WTC11 (cell line): ENCODE results near the gene CDY1B. TPM values are rescaled to one million over a fixed set of nuclear protein-coding genes. Genes with fewer than 3 reads are reported as not detected.
"Not testable (repeated sequence)": the region's sequence is repeated elsewhere in the genome, so short reads cannot be mapped to it uniquely, and the experiment has no call there.

Experiments
- ATAC-seq: fragments of 200-7000 bp; cut with Tn5 transposase; 2 replicates; pipeline ENCODE4 v1.10.0; 2021; ENCODE audit warnings: mild to moderate bottlenecking, moderate library complexity
- Bru-seq: library from RNA; stranded (reverse); fragments of 400-500 nt; gene quantifications from one replicate; lab custom pipeline; 2021; lab: Mats Ljungman, UMichigan
- CTCF ChIA-PET: fragments of 300-600 bp; sonication (Branson Sonifier 250); formaldehyde crosslinking; loops from one replicate; lab custom pipeline; 2021; ENCODE audit warnings: antibody characterized with exemption; lab: Charles Lee
- POLR2A ChIA-PET: fragments of 350-600 bp; sonication (Branson Sonifier 250); formaldehyde crosslinking; loops from one replicate; lab custom pipeline; 2021; ENCODE audit warnings: antibody characterized with exemption; lab: Charles Lee
- DNase-seq: peaks from one replicate; pipeline ENCODE4 v3.0.0; 2021; ENCODE audit warnings: low spot score
- H3K27ac Mint-ChIP-seq: 2 replicates; pipeline ENCODE4 v1.8.0; 2021; ENCODE audit warnings: mixed read lengths
- H3K27me3 Mint-ChIP-seq: 2 replicates; pipeline ENCODE4 v1.8.0; 2021; ENCODE audit warnings: low read depth, mild to moderate bottlenecking, moderate library complexity, mixed read lengths
- H3K36me3 Mint-ChIP-seq: 2 replicates; pipeline ENCODE4 v1.8.0; 2021; ENCODE audit warnings: mixed read lengths
- H3K4me1 Mint-ChIP-seq: 2 replicates; pipeline ENCODE4 v1.8.0; 2022; ENCODE audit warnings: mixed read lengths
- H3K4me3 Mint-ChIP-seq: 2 replicates; pipeline ENCODE4 v1.8.0; 2021; ENCODE audit warnings: mild to moderate bottlenecking, moderate library complexity, mixed read lengths
- H3K9me3 Mint-ChIP-seq: 2 replicates; pipeline ENCODE4 v1.8.0; 2021; ENCODE audit warnings: mixed read lengths
- long read RNA-seq, 3 experiments: library from RNA in 1 of 3; library from capped mRNA in 1 of 3; library from polyadenylated mRNA in 1 of 3; unstranded in 2 of 3; stranded (forward) in 1 of 3; transcript quantifications; one replicate each; pipeline ENCODE4 v2.0.0, GENCODE V29; 2021
- total RNA-seq: library from RNA; stranded (reverse); gene quantifications from 3 replicates; pipeline ENCODE4 v1.2.3, GENCODE V29; 2021

CDY1B gene, protein sequence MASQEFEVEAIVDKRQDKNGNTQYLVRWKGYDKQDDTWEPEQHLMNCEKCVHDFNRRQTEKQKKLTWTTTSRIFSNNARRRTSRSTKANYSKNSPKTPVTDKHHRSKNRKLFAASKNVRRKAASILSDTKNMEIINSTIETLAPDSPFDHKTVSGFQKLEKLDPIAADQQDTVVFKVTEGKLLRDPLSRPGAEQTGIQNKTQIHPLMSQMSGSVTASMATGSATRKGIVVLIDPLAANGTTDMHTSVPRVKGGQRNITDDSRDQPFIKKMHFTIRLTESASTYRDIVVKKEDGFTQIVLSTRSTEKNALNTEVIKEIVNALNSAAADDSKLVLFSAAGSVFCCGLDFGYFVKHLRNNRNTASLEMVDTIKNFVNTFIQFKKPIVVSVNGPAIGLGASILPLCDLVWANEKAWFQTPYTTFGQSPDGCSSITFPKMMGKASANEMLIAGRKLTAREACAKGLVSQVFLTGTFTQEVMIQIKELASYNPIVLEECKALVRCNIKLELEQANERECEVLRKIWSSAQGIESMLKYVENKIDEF
- not detected in 3 replicates for total RNA-seq
- not detected for Bru-seq, nascent RNA
- long read RNA-seq, experiment 1 = 0 reads
- long read RNA-seq, experiment 2 = 0 reads
- long read RNA-seq, experiment 3 = 0 reads

DNA sequence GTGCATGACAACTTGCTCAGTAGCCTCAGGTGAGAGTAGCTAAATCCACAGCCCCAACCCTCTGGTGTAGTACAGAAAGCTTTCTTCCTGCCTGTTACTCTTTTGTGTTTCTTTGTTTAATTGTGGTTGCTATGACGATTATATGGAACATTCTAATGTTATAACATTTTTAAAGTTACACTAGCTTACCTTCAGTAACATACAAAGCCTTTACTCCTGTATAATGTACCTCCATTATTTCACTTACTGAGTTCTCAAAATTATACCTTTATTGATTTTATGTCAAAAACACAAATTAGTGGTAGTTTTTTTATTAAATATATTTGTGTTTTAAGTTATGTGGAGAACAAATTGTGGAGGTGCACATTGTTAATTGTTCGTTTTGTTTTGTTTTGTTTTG is at the start of gene CDY1B:
CDY1B (minus strand) TSS at position 101 of the 400 bp plus-strand sequence. CDS start 331 bp downstream, outside the sequence.
- POLR2A ChIA-PET, CTCF ChIA-PET: not testable (repeated sequence)

DNA sequence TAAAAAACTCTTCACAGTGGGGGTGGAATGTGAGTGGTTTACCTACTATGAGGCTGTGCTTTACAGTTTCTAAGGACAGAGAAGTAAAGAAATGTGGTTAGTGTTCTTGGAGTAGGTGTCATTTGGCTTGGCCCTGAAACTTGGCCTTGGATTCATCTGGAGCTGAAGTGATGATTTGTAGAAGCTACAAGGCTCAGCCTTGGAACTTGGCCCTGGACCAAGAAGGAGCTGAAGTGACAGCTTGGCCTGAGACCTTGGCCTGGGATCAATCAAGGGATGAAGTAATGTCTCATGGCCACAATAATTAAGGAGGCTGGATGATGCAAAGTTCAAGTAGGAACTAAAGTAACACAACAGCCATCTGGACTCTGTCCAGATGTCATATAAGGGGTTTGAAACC is 1.7 kb upstream of the CDY1B start:
- not testable (repeated sequence) for H3K27ac Mint-ChIP-seq

More for the DNA sequence above, at the start of gene CDY1B:
- not testable (repeated sequence) for H3K4me3 Mint-ChIP-seq, H3K27ac Mint-ChIP-seq, ATAC-seq, H3K4me1 Mint-ChIP-seq, H3K27me3 Mint-ChIP-seq, H3K9me3 Mint-ChIP-seq, DNase-seq, H3K36me3 Mint-ChIP-seq

DNA sequence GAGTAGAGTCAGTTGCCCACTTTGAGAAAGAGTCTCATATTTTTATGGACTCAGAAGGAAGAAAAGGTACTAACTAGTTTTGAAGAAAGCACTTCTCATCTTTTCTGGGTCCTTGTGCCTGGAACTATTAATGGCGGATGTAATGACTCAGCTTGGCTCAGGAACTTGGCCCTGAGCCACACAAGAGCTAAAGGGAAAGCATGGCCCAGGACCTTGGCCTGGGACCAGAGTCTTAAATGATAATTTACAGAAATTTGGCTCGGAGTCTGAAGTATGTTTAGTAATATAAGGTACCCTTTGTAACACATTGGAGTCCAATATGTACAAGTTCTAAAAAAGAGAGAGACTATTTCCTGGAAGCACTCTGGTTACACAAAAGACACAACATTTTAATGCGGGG is 4.6 kb downstream of the CDY1B start:
- H3K4me3 Mint-ChIP-seq, DNase-seq, H3K36me3 Mint-ChIP-seq, CTCF ChIA-PET, POLR2A ChIA-PET, H3K4me1 Mint-ChIP-seq, H3K27me3 Mint-ChIP-seq, ATAC-seq, H3K9me3 Mint-ChIP-seq, H3K27ac Mint-ChIP-seq: not testable (repeated sequence)

More for the DNA sequence above, 1.7 kb upstream of the CDY1B start:
- H3K4me1 Mint-ChIP-seq, H3K36me3 Mint-ChIP-seq, DNase-seq, H3K27me3 Mint-ChIP-seq, CTCF ChIA-PET, H3K9me3 Mint-ChIP-seq, ATAC-seq, POLR2A ChIA-PET, H3K4me3 Mint-ChIP-seq: not testable (repeated sequence)

DNA sequence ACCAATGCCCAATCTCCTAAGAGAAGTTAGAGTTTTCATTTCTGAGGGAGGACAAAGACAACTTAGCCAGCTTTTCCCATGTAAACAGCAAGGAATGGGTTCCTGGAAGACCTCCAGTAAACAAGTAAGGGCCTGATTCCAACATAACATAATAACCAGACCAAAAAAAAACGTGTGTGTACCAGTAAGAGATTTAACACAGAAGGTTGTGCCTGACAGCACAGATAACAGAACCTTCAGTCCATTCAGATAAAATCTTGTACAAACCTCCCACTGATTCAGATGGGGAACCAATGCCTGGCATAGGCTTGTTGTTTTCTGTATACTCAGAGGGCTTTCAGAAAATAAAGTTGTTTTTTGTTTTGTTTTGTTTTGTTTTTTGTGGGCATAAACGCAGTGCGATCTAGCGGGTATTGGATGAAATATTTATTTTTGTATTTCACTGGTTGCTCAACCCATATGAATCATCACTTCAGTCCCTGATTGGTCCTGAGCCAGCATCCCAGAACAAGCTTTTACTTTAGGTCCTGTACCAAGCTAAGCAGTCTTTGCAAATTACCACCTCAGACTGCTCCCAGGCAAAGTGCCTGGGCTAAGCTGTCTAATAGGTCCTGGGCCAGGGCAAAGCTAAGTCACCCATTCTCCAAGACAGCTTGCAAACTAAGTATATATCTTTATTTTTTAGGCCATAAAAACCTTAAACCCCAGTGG is 8.7 kb downstream of the CDY1B start:
- H3K4me1 Mint-ChIP-seq, CTCF ChIA-PET, ATAC-seq, POLR2A ChIA-PET, H3K36me3 Mint-ChIP-seq, H3K27me3 Mint-ChIP-seq, DNase-seq, H3K27ac Mint-ChIP-seq, H3K4me3 Mint-ChIP-seq, H3K9me3 Mint-ChIP-seq: not testable (repeated sequence)

DNA sequence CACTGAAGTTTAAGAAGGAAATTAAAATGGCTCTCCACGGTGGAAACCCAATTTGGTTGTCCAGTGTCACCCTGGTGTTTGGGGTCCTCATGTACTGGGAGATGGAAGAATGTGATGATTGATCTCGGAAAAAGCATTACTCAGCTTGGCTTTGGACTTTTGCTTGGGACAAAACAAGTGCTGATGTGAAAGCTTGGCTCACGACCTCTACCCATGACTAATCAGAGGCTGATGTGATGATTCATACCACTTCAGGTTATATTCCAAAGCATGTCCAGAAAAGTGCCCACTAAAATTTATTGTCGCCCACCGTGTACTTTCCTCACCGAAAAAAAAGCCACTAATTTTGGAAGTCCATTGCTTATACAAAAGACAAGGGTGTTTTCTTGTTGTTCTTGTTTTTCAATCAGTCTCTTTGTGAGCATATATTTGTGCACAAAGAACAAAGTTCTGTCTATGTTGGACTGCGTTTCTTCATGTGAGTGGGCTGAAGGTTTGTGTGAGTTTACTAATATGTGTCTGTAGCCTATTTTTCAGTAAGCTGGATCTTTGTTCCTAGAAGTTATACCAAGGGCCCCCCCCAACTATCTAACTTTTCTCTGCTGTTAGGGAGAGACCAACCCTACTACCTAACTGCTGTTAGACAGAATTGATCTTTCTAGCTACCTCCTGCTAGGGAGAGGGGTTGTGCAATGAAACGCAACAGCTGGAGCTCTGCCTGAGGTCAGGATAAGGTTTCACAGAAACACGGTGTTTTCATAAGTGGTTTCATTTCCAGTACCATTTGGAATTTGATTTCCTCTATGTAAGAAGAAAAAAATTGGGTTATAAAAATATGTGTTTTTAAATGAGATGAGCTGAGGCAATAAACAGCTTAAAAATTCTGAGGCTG is 21.4 kb downstream of the CDY1B start:
- H3K36me3 Mint-ChIP-seq, H3K27ac Mint-ChIP-seq, CTCF ChIA-PET, H3K4me1 Mint-ChIP-seq, H3K9me3 Mint-ChIP-seq, H3K4me3 Mint-ChIP-seq, DNase-seq, H3K27me3 Mint-ChIP-seq, ATAC-seq, POLR2A ChIA-PET: not testable (repeated sequence)
